ENCODE measurements around the gene CDC37L1. TPM values are rescaled to one million over a fixed set of nuclear protein-coding genes. Genes with fewer than 3 reads are reported as not detected.

The CDC37L1 gene
- total and polyA plus RNA-seq, 2 donors (not counting 1 experiment from before 2014, with no cell fraction given), result 15.2 to 16.7 TPM

DNA sequence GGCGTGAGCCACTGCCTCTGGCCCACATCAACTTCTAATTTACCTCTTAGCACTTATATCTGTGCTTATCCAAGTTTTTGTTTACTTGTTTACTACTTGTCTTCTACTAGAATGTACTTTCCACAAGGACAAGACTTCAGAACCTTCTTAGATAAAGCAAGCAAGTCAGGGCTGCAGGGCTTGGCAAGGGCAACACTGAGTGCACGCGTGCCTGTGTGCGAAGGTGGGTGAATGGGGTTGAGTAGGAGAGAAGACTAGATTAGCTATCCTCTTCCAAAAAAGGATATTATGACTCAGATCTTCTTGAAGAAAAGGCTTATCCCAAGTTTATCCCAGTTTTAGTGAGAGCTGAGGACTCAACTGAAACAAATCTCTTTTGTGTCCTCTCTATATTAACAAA, 42.4 kb downstream of the CDC37L1 start:
- no peak overlapping the region for H3K9ac ChIP-seq (ENCODE audit: insufficient read depth, low read length)
- no peaks in the 10 kb centered on the region for H3K4me1 ChIP-seq (ENCODE audit: control insufficient read depth, extremely low read depth, insufficient read depth, low read length)
- no peak for DNase-seq (ENCODE audit: low read depth in 2 of 2)
- H3K79me2 ChIP-seq (ENCODE audit: control insufficient read depth, insufficient read depth, low read length), result no peaks in the 10 kb centered on the region
- H2AFZ ChIP-seq (ENCODE audit: low read length), result no peak overlapping the region
- H3K4me3 ChIP-seq (replicated peaks in 1 of 4; ENCODE audit: control extremely low read depth in 1 of 4, insufficient read depth in 1 of 4, low read depth in 3 of 4, low read length in 4 of 4), result no peak overlapping the region
- H4K20me1 ChIP-seq (ENCODE audit: control insufficient read depth, extremely low read depth, insufficient read depth, low read length), result no peaks in the 10 kb centered on the region
- no peak overlapping the region for H3K27ac ChIP-seq (ENCODE audit: insufficient read depth, low read length)
- no peaks in the 10 kb centered on the region for H3K9me3 ChIP-seq (ENCODE audit: control insufficient read depth, insufficient read depth, low read depth, low read length)
- no peak overlapping the region for H3K4me2 ChIP-seq (ENCODE audit: extremely low read depth, insufficient read depth, low read length)
- TF ChIP-seq, protein P1, sequence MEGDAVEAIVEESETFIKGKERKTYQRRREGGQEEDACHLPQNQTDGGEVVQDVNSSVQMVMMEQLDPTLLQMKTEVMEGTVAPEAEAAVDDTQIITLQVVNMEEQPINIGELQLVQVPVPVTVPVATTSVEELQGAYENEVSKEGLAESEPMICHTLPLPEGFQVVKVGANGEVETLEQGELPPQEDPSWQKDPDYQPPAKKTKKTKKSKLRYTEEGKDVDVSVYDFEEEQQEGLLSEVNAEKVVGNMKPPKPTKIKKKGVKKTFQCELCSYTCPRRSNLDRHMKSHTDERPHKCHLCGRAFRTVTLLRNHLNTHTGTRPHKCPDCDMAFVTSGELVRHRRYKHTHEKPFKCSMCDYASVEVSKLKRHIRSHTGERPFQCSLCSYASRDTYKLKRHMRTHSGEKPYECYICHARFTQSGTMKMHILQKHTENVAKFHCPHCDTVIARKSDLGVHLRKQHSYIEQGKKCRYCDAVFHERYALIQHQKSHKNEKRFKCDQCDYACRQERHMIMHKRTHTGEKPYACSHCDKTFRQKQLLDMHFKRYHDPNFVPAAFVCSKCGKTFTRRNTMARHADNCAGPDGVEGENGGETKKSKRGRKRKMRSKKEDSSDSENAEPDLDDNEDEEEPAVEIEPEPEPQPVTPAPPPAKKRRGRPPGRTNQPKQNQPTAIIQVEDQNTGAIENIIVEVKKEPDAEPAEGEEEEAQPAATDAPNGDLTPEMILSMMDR (conservative IDR thresholded peaks at IDR 0.05 in 1 of 2, IDR thresholded peaks at IDR 0.05 in 1 of 2; ENCODE audit: low read depth in 1 of 2, low read length in 2 of 2), result no peak
- no peak for TF ChIP-seq EZH2 (IDR thresholded peaks at IDR 0.05; ENCODE audit: low read length, missing control alignments)
- H3K36me3 ChIP-seq (ENCODE audit: control insufficient read depth, insufficient read depth, low read length), result peaks cover 5% of the 10 kb centered on the region
- H3K27me3 ChIP-seq (ENCODE audit: control insufficient read depth, insufficient read depth, low read length), result no peaks in the 10 kb centered on the region

DNA sequence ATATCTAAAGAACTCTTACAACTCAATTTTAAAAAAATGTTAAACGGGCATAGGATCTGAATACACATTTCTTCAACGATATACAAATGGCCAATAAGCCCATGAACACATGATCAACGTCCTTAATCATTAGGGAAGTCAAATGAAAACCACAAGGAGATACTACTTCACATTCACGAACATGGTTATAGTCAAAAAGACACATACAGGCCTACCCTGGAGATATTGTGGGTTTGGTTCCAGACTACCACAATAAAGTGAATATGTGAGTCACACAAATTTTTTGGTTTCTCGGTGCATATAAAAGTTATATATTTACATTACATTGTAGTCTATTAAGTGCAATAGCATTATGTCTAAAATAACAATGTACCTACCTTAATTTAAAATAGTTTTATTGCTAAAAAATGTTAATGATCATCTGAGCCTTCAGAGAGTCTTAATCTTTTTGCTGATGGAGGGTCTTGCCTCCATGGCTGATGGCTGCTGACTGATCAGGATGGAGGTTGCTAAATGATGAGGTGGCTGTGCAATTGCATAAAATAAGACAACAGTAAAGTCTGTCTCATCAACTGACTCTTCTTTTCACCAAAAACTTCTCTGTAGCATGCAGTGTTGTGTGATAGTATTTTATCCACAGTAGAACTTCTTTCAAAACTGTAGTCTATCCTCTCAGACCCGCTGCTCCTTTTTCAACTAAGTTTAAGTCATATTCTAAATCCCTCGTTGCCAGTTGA, 46.5 kb downstream of the CDC37L1 start:
- Histone ChIP-seq H3K4me3 (replicated peaks in 1 of 4; ENCODE audit: control extremely low read depth in 1 of 4, insufficient read depth in 1 of 4, low read depth in 3 of 4, low read length in 4 of 4) (no peak overlapping the region), H3K27me3 (ENCODE audit: control insufficient read depth, insufficient read depth, low read length) (no peaks in the 10 kb centered on the region), H3K9me3 (ENCODE audit: control insufficient read depth, insufficient read depth, low read depth, low read length) (no peaks in the 10 kb centered on the region), H3K36me3 (ENCODE audit: control insufficient read depth, insufficient read depth, low read length) (no peaks in the 10 kb centered on the region), H3K4me1 (ENCODE audit: control insufficient read depth, extremely low read depth, insufficient read depth, low read length) (no peaks in the 10 kb centered on the region), H2AFZ (ENCODE audit: low read length) (no peak overlapping the region), H3K4me2 (ENCODE audit: extremely low read depth, insufficient read depth, low read length) (no peak overlapping the region), H3K9ac (ENCODE audit: insufficient read depth, low read length) (no peak overlapping the region), H4K20me1 (ENCODE audit: control insufficient read depth, extremely low read depth, insufficient read depth, low read length) (no peaks in the 10 kb centered on the region), H3K79me2 (ENCODE audit: control insufficient read depth, insufficient read depth, low read length) (peaks cover 7% of the 10 kb centered on the region), H3K27ac (ENCODE audit: insufficient read depth, low read length) (no peak overlapping the region)
- DNase-seq (ENCODE audit: low read depth in 2 of 2), result peak in 1 of 2 donors; percentile 48
- no peak for TF ChIP-seq EZH2 (IDR thresholded peaks at IDR 0.05; ENCODE audit: low read length, missing control alignments)
- TF ChIP-seq, protein P1 (conservative IDR thresholded peaks at IDR 0.05 in 1 of 2, IDR thresholded peaks at IDR 0.05 in 1 of 2; ENCODE audit: low read depth in 1 of 2, low read length in 2 of 2), result no peak

DNA sequence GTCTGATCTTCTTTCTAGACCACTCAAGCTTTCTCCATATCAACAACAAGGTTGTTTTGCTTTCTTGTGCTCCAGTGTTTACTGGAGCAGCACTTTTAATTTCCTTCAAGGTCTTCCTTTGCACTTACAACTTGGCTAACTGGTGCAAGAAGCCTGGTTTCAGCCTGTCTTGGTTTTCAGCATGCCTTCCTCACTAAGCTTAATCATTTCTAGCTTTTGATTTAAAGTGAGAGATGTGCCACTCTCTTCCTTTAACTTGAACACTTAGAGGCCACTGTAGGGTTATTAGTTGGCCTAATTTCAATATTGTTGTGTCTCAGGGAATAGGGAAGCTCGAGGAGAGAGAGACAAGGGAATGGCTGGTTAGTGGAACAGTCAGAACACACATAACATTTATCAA, 48.2 kb downstream of the CDC37L1 start:
- no peak overlapping the region for H3K9ac ChIP-seq (ENCODE audit: insufficient read depth, low read length)
- H3K4me3 ChIP-seq (replicated peaks in 1 of 4; ENCODE audit: control extremely low read depth in 1 of 4, insufficient read depth in 1 of 4, low read depth in 3 of 4, low read length in 4 of 4), result no peak overlapping the region
- H3K79me2 ChIP-seq (ENCODE audit: control insufficient read depth, insufficient read depth, low read length), result peaks cover 10% of the 10 kb centered on the region
- H3K9me3 ChIP-seq (ENCODE audit: control insufficient read depth, insufficient read depth, low read depth, low read length), result no peaks in the 10 kb centered on the region
- H3K27ac ChIP-seq (ENCODE audit: insufficient read depth, low read length), result no peak overlapping the region
- no peaks in the 10 kb centered on the region for H3K27me3 ChIP-seq (ENCODE audit: control insufficient read depth, insufficient read depth, low read length)
- H3K4me1 ChIP-seq (ENCODE audit: control insufficient read depth, extremely low read depth, insufficient read depth, low read length), result no peaks in the 10 kb centered on the region
- H2AFZ ChIP-seq (ENCODE audit: low read length), result no peak overlapping the region
- H3K36me3 ChIP-seq (ENCODE audit: control insufficient read depth, insufficient read depth, low read length), result no peaks in the 10 kb centered on the region
- H4K20me1 ChIP-seq (ENCODE audit: control insufficient read depth, extremely low read depth, insufficient read depth, low read length), result no peaks in the 10 kb centered on the region
- TF ChIP-seq, protein P1 (conservative IDR thresholded peaks at IDR 0.05 in 1 of 2, IDR thresholded peaks at IDR 0.05 in 1 of 2; ENCODE audit: low read depth in 1 of 2, low read length in 2 of 2), result no peak
- no peak for TF ChIP-seq EZH2 (IDR thresholded peaks at IDR 0.05; ENCODE audit: low read length, missing control alignments)
- DNase-seq (ENCODE audit: low read depth in 2 of 2), result no peak
- no peak overlapping the region for H3K4me2 ChIP-seq (ENCODE audit: extremely low read depth, insufficient read depth, low read length)
